GM18508 (cell line): ENCODE results near the gene ARHGAP23.
"Not testable (repeated sequence)": the region's sequence is repeated elsewhere in the genome, so short reads cannot be mapped to it uniquely, and the experiment has no call there.

Source experiments
- ATAC-seq: cut with Tn5 transposase; IDR thresholded peaks from one replicate; pipeline ENCODE4 v1.9.1; 2021; ENCODE audit warnings: moderate number of reproducible peaks; ENCODE audit not compliant: insufficient read depth, unreplicated experiment

ARHGAP23 gene

DNA sequence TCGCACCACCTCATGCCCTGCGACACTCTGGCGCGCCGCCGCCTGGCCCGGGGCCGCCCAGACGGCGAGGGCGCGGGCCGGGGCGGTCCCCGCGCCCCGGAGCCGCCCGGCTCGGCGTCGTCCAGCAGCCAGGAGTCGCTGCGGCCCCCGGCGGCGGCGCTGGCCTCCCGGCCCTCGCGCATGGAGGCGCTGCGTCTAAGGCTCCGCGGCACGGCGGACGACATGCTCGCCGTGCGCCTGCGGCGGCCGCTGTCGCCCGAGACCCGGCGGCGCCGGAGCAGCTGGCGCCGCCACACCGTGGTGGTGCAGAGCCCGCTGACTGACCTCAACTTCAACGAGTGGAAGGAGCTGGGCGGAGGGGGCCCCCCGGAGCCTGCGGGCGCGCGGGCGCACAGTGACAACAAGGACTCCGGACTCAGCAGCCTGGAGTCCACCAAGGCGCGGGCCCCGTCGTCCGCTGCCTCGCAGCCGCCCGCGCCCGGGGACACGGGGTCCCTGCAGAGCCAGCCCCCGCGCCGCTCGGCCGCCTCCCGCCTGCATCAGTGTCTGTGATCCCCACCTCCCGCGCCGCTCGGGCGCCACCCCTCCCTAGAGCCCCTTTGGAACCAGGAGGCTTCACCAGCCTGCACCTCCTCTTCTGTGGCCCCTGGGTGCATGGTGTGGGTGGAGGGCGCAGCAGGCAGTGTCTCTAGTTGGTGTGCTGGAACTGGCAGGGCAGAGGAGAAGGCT is 82.3 kb downstream of the ARHGAP23 start:
- no peak for ATAC-seq

DNA sequence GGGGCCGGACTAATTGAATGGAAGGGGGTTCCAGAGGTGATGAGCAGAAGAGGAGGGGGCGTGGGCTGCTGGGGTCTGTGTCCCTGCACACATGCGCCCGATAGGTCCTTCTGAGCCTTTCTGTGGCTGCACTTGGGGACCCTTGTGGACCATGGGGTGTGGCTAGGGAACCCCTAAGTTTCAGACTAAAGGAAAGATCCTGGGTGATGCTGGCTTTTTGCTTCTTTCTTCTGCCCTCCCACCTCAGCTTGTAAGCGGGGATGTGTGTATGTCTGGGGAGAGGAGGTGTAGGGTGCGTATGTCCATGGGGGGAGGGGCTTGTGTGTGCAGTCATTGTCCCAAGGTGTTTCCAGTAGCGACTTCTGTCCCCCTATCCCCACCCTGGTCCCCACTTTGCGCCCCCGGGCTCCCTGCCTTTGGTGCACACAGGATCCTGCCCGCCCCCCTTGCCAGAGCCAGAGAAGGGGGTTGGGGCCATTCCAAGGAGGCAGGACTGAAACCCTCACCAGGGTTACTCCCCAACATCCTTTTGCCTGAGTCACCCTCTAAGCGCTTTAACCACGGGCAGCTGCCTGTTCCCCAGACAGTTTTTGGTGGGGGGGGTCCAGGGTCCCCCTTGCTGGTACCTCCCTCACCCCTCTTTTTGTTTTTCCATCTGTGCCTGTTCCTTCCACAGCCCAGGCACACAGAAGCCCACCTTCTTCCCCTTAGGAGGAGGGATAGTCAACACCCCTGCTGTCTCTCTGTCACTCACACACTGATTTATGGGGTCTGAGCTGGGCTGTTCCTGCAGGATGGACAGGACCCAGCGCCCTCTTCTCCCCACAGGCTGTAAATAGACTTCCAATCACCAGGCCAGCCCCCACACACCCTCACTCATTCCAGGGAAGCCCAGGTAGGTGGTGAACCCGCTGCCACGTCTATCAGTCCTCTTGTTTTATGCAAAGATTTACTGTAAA is 83.2 kb downstream of the ARHGAP23 start:
- ATAC-seq = no peak

DNA sequence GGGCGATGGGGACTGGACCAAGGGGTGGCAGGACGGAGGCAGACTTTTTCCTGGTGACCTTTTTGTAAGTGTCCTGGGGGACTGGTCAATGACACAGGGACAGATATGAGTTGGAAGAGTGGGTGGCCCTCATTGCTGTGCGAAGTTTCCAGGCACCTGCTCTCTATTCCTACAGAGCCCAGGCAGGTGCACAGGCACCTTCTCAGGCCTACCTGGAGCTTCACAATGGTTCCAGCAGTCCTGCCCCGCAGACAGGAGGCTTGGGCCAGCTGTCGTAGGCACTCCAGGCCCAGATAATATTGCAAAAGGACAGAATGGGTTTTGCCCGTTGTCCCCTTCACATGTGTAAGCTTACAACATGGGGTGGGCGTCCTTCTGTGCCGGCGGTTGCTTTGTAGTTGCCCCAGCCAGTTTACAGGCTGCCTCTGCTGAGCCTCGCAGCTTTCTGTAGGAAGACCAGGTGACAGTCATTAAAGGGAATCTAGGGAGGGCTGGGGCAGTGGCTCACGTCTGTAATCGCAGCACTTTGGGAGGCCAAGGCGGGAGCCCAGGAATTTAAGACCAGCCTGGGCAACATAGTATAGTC is 84.3 kb downstream of the ARHGAP23 start:
- no peak for ATAC-seq

DNA sequence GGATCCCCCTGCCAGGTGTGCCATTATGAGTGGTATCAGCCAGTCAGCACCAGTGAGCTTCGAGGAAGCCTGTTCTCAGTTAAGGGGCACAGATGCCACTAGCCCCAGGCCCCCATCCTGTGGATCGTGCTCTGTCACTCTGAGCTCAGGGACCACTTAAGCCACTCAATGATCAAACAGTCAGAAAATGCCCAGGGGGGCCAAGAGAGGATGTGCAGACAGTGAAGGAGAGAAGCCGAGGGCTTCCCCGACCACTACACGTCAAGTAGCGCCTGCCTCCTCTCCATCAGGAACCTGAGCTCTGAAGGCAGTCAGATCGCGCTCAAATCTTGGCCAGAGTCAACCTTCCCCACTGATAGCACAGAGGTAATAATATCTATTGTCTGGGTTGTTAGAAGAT is 98.3 kb downstream of the ARHGAP23 start:
- ATAC-seq = not testable (repeated sequence)

- ATAC-seq = not testable (repeated sequence)
These were observed 99.9 kb downstream of the ARHGAP23 start for GRCh38 chr17:38528141-38528540.

- not testable (repeated sequence) for ATAC-seq
These were observed 102.6 kb downstream of the ARHGAP23 start for GRCh38 chr17:38530856-38531255.

GRCh38 chr17:38531761-38532160 is 103.5 kb downstream of the ARHGAP23 start:
- ATAC-seq = not testable (repeated sequence)

DNA sequence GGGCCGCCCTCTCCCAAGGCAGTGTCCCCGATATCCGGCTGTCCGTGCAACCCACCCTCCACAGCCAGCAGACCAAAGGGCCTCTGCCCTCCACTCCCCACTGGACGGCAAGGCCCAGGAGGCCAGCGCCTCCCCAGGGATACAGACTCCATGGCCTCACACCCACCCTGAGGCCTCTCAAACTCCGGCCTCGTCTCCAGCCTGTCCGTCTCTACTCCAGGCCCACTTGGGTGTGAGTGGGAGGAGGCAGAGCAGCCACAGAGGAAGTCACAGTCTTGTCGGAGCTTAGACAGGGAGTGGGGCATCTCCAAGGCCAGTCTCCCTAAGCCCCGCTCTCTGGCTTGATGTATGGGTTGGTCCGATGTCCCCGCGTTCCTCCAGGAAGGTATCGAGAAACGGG is 104.2 kb downstream of the ARHGAP23 start:
- no peak for ATAC-seq

GRCh38 chr17:38533241-38533640 is 105.0 kb downstream of the ARHGAP23 start:
- no peak for ATAC-seq

GRCh38 chr17:38533866-38534497 is 105.7 kb downstream of the ARHGAP23 start:
- no peak for ATAC-seq

DNA sequence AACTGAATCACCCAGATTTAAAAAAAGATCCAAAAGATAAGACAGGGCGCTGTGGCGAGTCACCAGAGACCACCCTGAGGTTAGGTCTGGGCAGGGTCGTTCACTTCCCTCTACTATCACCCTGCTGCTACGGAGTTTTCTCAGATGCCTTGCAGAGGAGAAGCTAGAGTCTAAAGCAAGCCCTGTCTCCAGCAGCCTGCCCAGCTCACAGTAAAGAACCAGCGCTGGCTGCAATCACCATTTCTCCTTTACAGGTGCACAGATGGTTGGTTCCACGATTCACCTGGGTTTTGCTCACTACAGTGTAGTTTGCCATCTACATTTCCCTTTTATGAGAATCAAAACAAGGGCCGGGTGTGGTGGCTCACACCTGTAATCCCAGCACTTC is 106.2 kb downstream of the ARHGAP23 start:
- ATAC-seq = no peak

DNA sequence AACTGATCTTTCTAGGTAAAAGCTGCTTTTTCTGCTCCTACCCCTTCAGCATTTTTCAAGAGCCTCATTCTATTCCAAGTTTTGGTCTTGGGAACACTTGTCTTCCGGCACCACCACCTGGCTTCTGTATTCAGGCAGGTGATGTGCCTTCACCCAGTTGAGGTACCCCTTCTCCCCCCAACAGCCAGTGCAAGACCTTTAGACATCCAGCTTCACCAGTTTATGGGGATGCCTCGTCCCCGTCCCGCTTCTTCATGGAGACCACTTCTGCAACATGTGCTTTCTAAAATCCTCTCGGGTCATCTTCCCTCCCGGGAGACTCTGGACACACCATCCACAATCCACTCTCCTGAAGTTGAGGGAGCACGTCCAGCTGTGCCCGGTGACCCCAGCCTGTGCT is 107.6 kb downstream of the ARHGAP23 start:
- no peak for ATAC-seq

DNA sequence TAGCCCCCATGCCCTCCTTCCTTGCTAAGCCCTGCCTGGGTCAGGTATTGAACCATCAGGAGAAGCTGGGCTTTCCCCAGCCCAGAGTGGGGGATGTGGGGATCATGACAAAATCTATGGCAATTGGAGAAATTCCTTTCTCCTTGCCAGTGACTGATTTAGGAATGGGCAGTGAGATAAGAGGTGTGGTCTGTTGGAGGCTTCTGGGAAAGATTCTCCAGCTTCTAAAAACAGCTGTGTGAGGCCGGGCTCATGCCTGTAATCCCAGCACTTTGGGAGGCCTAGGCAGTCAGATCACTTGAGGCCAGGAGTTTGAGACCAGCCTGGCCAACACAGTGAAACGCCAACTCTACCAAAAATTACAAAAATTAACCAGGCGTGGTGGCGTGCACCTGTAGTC is 108.4 kb downstream of the ARHGAP23 start:
- ATAC-seq = no peak

DNA sequence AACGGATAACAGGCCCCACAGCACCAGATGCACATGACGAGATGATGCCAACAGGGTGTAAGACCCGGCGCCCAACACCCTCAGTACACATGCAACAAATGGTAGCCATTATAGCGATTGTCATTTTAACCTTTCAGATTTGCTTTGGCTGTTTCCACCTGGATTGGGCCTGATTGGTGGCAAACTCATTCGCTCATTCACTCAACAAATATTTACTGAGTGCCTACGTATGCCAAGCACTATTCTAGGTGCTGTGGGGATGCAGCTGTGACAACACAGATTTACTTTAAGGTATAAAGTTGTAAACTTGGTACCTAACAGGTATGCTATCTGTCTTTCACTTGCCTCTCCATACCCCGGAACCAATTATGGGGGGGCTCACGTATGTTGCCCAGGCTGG is 110.6 kb downstream of the ARHGAP23 start:
- ATAC-seq = no peak

DNA sequence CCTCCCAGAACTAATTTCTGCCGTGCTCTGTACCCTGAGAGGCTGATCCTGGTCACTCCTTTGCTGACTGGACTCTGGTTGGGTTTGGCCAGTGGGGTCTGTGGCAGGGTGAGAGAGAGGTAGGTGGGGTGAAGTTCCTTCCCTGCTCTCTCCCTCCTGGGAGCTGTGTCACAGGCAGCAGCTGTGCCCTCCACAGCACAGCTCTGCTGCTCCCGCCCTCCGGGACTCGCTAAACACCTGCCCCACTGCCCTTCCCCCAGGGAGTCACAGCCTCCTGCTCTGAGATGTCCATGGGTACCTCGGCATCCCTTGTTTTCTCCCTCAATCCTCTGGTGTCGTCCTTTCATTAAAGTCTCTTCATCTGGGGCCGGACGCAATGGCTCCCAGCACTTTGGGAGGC is 111.1 kb downstream of the ARHGAP23 start:
- no peak for ATAC-seq

DNA sequence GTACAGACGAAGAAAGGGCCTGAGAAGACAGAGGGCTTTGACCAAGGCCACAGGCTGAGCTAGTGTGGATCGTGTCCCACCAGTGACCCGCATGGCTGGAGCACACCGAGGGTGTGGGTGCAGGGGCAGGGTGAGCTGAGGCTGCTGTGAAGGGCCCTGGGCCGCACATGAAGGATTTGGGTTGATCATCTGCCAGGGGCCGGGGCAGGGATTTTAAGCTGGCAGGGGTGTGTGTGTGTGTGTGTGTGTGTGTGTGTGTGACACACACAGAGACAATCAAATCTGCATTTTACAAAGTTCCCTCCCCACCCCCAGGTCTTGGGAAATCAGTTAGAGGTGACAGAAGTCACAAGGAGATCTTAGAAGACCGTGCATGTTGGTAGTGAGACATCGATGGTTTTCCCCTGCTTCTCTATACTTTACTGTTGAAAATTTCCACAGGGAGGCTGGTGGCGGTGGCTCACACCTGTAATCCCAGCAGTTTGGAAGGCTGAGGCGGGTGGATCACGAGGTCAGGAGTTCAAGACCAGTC is 112.3 kb downstream of the ARHGAP23 start:
- ATAC-seq = no peak

- no peak for ATAC-seq
These were observed 113.0 kb downstream of the ARHGAP23 start for GRCh38 chr17:38541281-38541680.

- no peak for ATAC-seq
These were observed 114.0 kb downstream of the ARHGAP23 start for GRCh38 chr17:38542286-38542685.

DNA sequence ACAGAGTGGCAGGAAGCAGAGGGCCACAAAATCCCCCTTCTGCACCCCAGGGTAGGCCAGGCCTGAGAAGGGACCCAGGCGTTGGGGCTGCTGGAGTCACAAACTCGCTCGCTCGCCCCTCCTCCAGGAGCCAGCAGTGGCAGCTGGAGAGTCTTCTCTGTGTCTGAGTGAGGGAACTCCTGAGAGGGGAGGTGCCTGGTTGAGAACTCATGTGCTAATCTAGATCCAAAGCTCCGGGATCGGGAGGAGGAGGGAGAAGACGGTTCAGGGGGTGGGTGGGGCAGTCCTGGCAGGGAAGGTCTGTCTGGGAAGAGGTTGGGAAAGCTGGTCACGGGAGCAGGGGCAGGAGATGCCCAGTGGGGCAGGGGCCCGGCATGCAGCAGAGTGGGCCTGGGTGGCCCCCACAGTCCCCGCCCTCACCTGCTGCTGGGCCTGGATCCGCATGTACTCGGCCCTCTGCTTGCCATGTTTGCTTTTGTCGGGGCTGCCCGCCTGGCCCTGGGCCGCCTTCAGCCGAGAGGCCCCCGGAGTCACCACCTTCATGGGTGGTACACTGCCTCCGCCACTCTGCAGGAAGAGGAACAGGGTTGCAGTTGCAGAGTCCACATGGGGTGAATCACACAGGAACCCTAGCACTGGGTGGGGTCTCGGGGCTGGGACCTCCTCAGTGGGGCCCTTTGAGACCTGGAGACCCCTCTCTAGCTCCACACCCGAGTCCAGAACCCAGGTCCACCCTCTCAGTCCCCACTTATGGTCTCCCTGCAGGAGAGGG is 115.3 kb downstream of the ARHGAP23 start:
- no peak for ATAC-seq
